ENCODE measurements around the gene SYCE1. TPM values are rescaled to one million over a fixed set of nuclear protein-coding genes. Genes with fewer than 3 reads are reported as not detected.
A peak's percentile ranks its signal among the peaks of the same experiment; 100 is the strongest.

Gene SYCE1
- total RNA-seq, 2 donors from 2014 or later = 1.8 TPM; not detected in 1

GRCh38 chr10:133529576-133529946 is 35.8 kb downstream of the SYCE1 start:
- no peak overlapping the region for H3K27ac ChIP-seq
- H3K4me3 ChIP-seq = peak overlapping the region; percentile 62
- H3K4me1 ChIP-seq (ENCODE audit: control insufficient read depth in 1 of 2, low read depth in 2 of 2) = peaks cover 12 to 20% of the 10 kb centered on the region in 2 donors

GRCh38 chr10:133528845-133529575 is 36.4 kb downstream of the SYCE1 start:
- Histone ChIP-seq H3K9me3 (peaks cover 4% of the 10 kb centered on the region), H3K27ac (no peak overlapping the region), H3K27me3 (replicated peaks; ENCODE audit: insufficient read depth) (no peaks in the 10 kb centered on the region), H3K4me1 (ENCODE audit: control insufficient read depth in 1 of 2, low read depth in 2 of 2) (peaks cover 12 to 20% of the 10 kb centered on the region in 2 donors), H3K4me3 (peak overlapping the region; percentile 62), H3K36me3 (no peaks in the 10 kb centered on the region)
- DNase-seq (ENCODE audit: low spot score) = no peak
- TF ChIP-seq CTCF (IDR thresholded peaks at IDR 0.05) = no peak
- ATAC-seq (ENCODE audit: insufficient number of reproducible peaks, low FRiP score, low read depth) = no peak

More at GRCh38 chr10:133529576-133529946, 35.8 kb downstream of the SYCE1 start:
- ATAC-seq (ENCODE audit: insufficient number of reproducible peaks, low FRiP score, low read depth) (no peak), DNase-seq (ENCODE audit: low spot score) (no peak)
- Histone ChIP-seq H3K27me3 (replicated peaks; ENCODE audit: insufficient read depth) (no peaks in the 10 kb centered on the region), H3K36me3 (no peaks in the 10 kb centered on the region), H3K9me3 (no peaks in the 10 kb centered on the region)
- no peak for TF ChIP-seq CTCF (IDR thresholded peaks at IDR 0.05)

- ATAC-seq (ENCODE audit: insufficient number of reproducible peaks, low FRiP score, low read depth) = no peak
- no peak for TF ChIP-seq CTCF (IDR thresholded peaks at IDR 0.05)
Measured at GRCh38 chr10:133528296-133528844, 37.0 kb downstream of the SYCE1 start.

GRCh38 chr10:133527771-133528271 is 37.6 kb downstream of the SYCE1 start:
- peaks cover 12% of the 10 kb centered on the region for H3K9me3 ChIP-seq
- DNase-seq (ENCODE audit: low spot score) (no peak), ATAC-seq (ENCODE audit: insufficient number of reproducible peaks, low FRiP score, low read depth) (no peak)
- H3K4me1 ChIP-seq (ENCODE audit: control insufficient read depth in 1 of 2, low read depth in 2 of 2) = peaks cover 12 to 20% of the 10 kb centered on the region in 2 donors
- no peak for TF ChIP-seq CTCF (IDR thresholded peaks at IDR 0.05)
- H3K36me3 ChIP-seq = no peaks in the 10 kb centered on the region
- no peak overlapping the region for H3K27ac ChIP-seq
- no peaks in the 10 kb centered on the region for H3K27me3 ChIP-seq (replicated peaks; ENCODE audit: insufficient read depth)
- peak overlapping the region; percentile 62 for H3K4me3 ChIP-seq

More at GRCh38 chr10:133528296-133528844, 37.0 kb downstream of the SYCE1 start:
- H3K9me3 ChIP-seq = peaks cover 8% of the 10 kb centered on the region
- no peak for DNase-seq (ENCODE audit: low spot score)
- H3K4me1 ChIP-seq (ENCODE audit: control insufficient read depth in 1 of 2, low read depth in 2 of 2) = peaks cover 12 to 20% of the 10 kb centered on the region in 2 donors
- no peaks in the 10 kb centered on the region for H3K36me3 ChIP-seq
- H3K27me3 ChIP-seq (replicated peaks; ENCODE audit: insufficient read depth) = no peaks in the 10 kb centered on the region
- H3K4me3 ChIP-seq = peak overlapping the region; percentile 62
- H3K27ac ChIP-seq = no peak overlapping the region

- H3K4me3 ChIP-seq = peak within 1 kb of the TSS; percentile 62
- H3K36me3 ChIP-seq = no peaks in the 10 kb centered on the region
Measured at GRCh38 chr10:133526957-133527588, 38.3 kb downstream of the SYCE1 start, which contains the start of gene CYP2E1. Gene CYP2E1, plus strand, starts transcription at chr10:133527363. Its CDS starts 33 bp downstream, at chr10:133527396.

More at GRCh38 chr10:133526957-133527588, 38.3 kb downstream of the SYCE1 start, which contains the start of gene CYP2E1:
- no peak for TF ChIP-seq CTCF (IDR thresholded peaks at IDR 0.05)
- no peaks in the 10 kb centered on the region for H3K27me3 ChIP-seq (replicated peaks; ENCODE audit: insufficient read depth)
- no peak within 1 kb of the TSS for H3K27ac ChIP-seq
- DNase-seq (ENCODE audit: low spot score) (no peak), ATAC-seq (ENCODE audit: insufficient number of reproducible peaks, low FRiP score, low read depth) (no peak)
- peaks cover 12% of the 10 kb centered on the region for H3K9me3 ChIP-seq
- peaks cover 12 to 20% of the 10 kb centered on the region in 2 donors for H3K4me1 ChIP-seq (ENCODE audit: control insufficient read depth in 1 of 2, low read depth in 2 of 2)

All from thoracic aorta (tissue), 2 donors.